ENCODE measurements around the gene ALDH1A1. TPM values are rescaled to one million over a fixed set of nuclear protein-coding genes. Genes with fewer than 3 reads are reported as not detected.

The ALDH1A1 gene
- total and polyA plus RNA-seq, 3 donors from 2014 or later: 307 to 474 (median 337) TPM

DNA sequence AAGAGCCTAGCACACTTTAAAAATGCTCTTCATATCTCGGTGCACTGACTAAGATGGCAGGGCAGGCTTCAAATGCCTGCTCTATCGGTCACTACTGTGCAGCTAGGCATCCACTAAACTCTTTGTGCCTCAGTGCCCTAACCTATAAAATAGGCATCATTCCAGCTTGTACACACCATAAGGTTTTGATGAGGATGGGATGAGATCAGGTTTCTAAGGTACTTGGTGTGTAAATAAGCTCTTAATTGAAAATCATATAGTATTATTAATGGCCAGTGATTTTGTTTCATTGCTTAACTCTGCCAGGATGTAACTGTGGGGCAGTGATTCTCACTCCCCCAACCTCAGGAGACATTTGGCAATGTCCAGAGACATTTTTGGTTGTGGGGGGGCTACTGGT is 78.5 kb downstream of the ALDH1A1 start:
- intact Hi-C loops (cut with DNase I; ENCODE audit: low total_unique reads): loop anchor here (10.0 kb wide), 1 partner anchor 150 kb away; no protein-coding TSS in a partner anchor
- Histone ChIP-seq H3K4me1 (peaks cover 23% of the 10 kb centered on the region), H3K36me3 (ENCODE audit: low read depth, missing control alignments) (no peaks in the 10 kb centered on the region), H3K9me3 (no peaks in the 10 kb centered on the region), H3K27me3 (no peaks in the 10 kb centered on the region), H3K4me3 (no peak overlapping the region), H3K27ac (no peak overlapping the region)
- TF ChIP-seq, protein P1, sequence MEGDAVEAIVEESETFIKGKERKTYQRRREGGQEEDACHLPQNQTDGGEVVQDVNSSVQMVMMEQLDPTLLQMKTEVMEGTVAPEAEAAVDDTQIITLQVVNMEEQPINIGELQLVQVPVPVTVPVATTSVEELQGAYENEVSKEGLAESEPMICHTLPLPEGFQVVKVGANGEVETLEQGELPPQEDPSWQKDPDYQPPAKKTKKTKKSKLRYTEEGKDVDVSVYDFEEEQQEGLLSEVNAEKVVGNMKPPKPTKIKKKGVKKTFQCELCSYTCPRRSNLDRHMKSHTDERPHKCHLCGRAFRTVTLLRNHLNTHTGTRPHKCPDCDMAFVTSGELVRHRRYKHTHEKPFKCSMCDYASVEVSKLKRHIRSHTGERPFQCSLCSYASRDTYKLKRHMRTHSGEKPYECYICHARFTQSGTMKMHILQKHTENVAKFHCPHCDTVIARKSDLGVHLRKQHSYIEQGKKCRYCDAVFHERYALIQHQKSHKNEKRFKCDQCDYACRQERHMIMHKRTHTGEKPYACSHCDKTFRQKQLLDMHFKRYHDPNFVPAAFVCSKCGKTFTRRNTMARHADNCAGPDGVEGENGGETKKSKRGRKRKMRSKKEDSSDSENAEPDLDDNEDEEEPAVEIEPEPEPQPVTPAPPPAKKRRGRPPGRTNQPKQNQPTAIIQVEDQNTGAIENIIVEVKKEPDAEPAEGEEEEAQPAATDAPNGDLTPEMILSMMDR (IDR thresholded peaks at IDR 0.05): no peak
- no peak for TF ChIP-seq POLR2A (IDR thresholded peaks at IDR 0.05)
- WGBS, 2 donors: 86 to 94% methylated on average over 2 of the region's 2 CpGs
- DNase-seq: no peak

DNA sequence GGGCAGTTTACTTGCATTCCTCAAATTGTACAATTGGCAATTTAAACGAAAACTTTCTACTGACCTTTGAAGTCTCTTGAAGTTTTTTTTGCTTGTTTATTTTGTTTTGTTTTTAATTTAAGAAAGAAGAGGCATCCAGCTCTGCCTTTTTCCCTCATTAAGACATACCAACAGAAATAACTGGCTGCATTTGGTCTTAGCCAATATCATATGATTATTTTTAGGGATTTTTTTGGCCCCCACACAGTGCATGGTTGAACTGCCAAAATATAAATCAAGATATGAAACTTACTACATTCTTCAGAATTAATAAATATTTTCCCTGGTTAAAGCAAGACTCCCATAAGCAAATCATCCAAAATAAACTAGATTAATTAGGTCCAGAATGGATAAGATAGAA is 79.4 kb downstream of the ALDH1A1 start:
- no peak for TF ChIP-seq POLR2A (IDR thresholded peaks at IDR 0.05)
- TF ChIP-seq, protein P1 (IDR thresholded peaks at IDR 0.05): no peak
- Histone ChIP-seq H3K27me3 (no peaks in the 10 kb centered on the region), H3K4me1 (peaks cover 23% of the 10 kb centered on the region), H3K4me3 (no peak overlapping the region), H3K27ac (peak overlapping the region in 1 of 2 donors; percentile 47), H3K36me3 (ENCODE audit: low read depth, missing control alignments) (no peaks in the 10 kb centered on the region), H3K9me3 (no peaks in the 10 kb centered on the region)
- no peak for DNase-seq
- WGBS, 2 donors: 42 to 47% methylated on average over 1 of the region's 1 CpG
- intact Hi-C loops (cut with DNase I; ENCODE audit: low total_unique reads): loop anchor here (10.0 kb wide), 1 partner anchor 151 kb away; no protein-coding TSS in a partner anchor

- WGBS, 2 donors: 46 to 56% methylated on average over 2 of the region's 2 CpGs
- Histone ChIP-seq H3K27me3 (no peaks in the 10 kb centered on the region), H3K4me1 (peaks cover 23% of the 10 kb centered on the region), H3K36me3 (ENCODE audit: low read depth, missing control alignments) (no peaks in the 10 kb centered on the region), H3K4me3 (no peak overlapping the region), H3K27ac (peak overlapping the region in 1 of 2 donors; percentile 47), H3K9me3 (no peaks in the 10 kb centered on the region)
- intact Hi-C loops (cut with DNase I; ENCODE audit: low total_unique reads): loop anchor here (10.0 kb wide), 1 partner anchor 152 kb away; no protein-coding TSS in a partner anchor
- no peak for TF ChIP-seq POLR2A (IDR thresholded peaks at IDR 0.05)
- TF ChIP-seq, protein P1 (IDR thresholded peaks at IDR 0.05): no peak
- DNase-seq: no peak
Measured at GRCh38 chr9:72872718-72873117, 80.1 kb downstream of the ALDH1A1 start.

DNA sequence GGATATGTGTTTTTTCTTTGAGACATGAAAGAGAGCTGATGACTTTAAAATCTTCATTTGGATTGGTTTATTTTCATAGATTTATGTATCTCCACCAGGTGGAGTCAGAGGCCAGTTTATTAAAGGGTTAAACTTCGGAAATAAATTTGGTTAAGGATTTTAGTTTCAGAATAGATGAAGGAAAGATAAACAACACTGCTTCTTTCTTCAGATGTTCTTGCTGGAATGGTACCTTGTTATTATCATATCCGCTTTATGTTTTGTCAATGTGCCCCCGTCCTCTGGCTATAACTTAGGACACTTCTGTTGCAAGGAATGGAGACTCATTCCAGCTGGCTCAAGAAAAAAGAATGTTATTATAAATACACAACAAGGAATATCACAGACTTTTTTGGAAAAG is 81.2 kb downstream of the ALDH1A1 start:
- Histone ChIP-seq H3K4me3 (no peak overlapping the region), H3K9me3 (no peaks in the 10 kb centered on the region), H3K4me1 (peaks cover 23% of the 10 kb centered on the region), H3K36me3 (ENCODE audit: low read depth, missing control alignments) (no peaks in the 10 kb centered on the region), H3K27ac (peak overlapping the region in 1 of 2 donors; percentile 1), H3K27me3 (no peaks in the 10 kb centered on the region)
- TF ChIP-seq POLR2A (IDR thresholded peaks at IDR 0.05): no peak
- TF ChIP-seq, protein P1 (IDR thresholded peaks at IDR 0.05): peak; percentile 29 to 41 (median 38)
- DNase-seq: no peak
- WGBS, 2 donors: 30 to 44% methylated on average over 3 of the region's 3 CpGs
- intact Hi-C loops (cut with DNase I; ENCODE audit: low total_unique reads): loop anchor here (10.0 kb wide), 1 partner anchor 153 kb away; no protein-coding TSS in a partner anchor

DNA sequence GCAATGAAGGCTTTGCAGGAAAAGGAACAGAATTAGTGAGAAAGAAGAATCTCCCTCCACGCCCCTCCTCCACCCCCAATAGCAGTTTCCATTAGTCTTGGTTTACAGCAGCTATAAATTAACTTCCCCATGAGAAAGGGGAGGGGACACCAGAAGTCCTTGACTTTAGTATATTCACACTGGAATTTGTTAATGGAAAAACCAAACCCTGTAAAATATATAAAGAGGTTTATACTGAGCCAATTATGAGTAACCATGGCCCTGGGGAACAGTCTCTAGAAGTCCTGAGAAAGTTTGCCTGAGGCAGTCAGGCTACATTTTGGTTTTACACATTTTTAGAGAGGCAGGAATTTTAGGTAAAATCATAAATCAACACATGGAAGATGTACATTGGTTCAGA is 88.5 kb downstream of the ALDH1A1 start:
- DNase-seq: no peak
- no peak overlapping the region for H3K27ac ChIP-seq
- 88 to 96% methylated on average over 1 of the region's 1 CpG for WGBS, 2 donors
- no peaks in the 10 kb centered on the region for H3K27me3 ChIP-seq
- H3K36me3 ChIP-seq (ENCODE audit: low read depth, missing control alignments): no peaks in the 10 kb centered on the region
- TF ChIP-seq POLR2A (IDR thresholded peaks at IDR 0.05): no peak
- TF ChIP-seq, protein P1 (IDR thresholded peaks at IDR 0.05): no peak
- H3K4me3 ChIP-seq: no peak overlapping the region
- H3K9me3 ChIP-seq: no peaks in the 10 kb centered on the region
- intact Hi-C loops (cut with DNase I; ENCODE audit: low total_unique reads): no loop called here
- H3K4me1 ChIP-seq: no peaks in the 10 kb centered on the region
